Measurements from ENCODE around the gene KCNIP4. TPM values are rescaled to one million over a fixed set of nuclear protein-coding genes. Genes with fewer than 3 reads are reported as not detected.

KCNIP4 gene
- total and polyA plus RNA-seq, 2 of the 4 experiments (the other 2 are of a cell fraction): not detected

- no peaks in the 10 kb centered on the region for H3K79me1 ChIP-seq (ENCODE audit: low read depth in 1 of 2, low read length in 2 of 2)
- POLR2A ChIA-PET (ENCODE audit: unreplicated experiment): no interaction called here
- H4K8ac ChIP-seq (ENCODE audit: low read depth in 2 of 2, low read length in 2 of 2): no peak overlapping the region
- no peak overlapping the region for H3K56ac ChIP-seq (ENCODE audit: extremely low read depth, insufficient read depth, low read length)
- no TSS peak for BruUV-seq (replicated peaks)
- H3K9me3 ChIP-seq (ENCODE audit: control insufficient read depth, insufficient read depth, low read length): peaks cover 17% of the 10 kb centered on the region
- TF ChIP-seq NFE2L2 (IDR thresholded peaks at IDR 0.05; ENCODE audit: low read depth, low read length) (no peak), MXI1 (IDR thresholded peaks at IDR 0.05; ENCODE audit: borderline replicate concordance, low read depth, low read length) (no peak), ELK1 (IDR thresholded peaks at IDR 0.05; ENCODE audit: borderline replicate concordance, low read depth, low read length) (no peak), RFX5 (IDR thresholded peaks at IDR 0.05; ENCODE audit: low read depth, low read length) (no peak), MAFK (IDR thresholded peaks at IDR 0.05; ENCODE audit: low read depth, low read length) (no peak), MAZ (IDR thresholded peaks at IDR 0.05; ENCODE audit: borderline replicate concordance, low read depth, low read length) (no peak), CTCF (conservative IDR thresholded peaks at IDR 0.05; ENCODE audit: low read depth, low read length) (no peak), USF2 (IDR thresholded peaks at IDR 0.05; ENCODE audit: low read depth, low read length) (no peak), POLR2A (IDR thresholded peaks at IDR 0.05; ENCODE audit: low read depth, low read length) (no peak), CEBPB (IDR thresholded peaks at IDR 0.05; ENCODE audit: low read depth, low read length) (no peak), RAD21 (IDR thresholded peaks at IDR 0.05; ENCODE audit: low read length) (no peak), FOS (IDR thresholded peaks at IDR 0.05; ENCODE audit: low read depth, low read length) (no peak), SMC3 (IDR thresholded peaks at IDR 0.05; ENCODE audit: low read depth, low read length) (no peak), BHLHE40 (IDR thresholded peaks at IDR 0.05; ENCODE audit: low read depth, low read length) (no peak), RCOR1 (IDR thresholded peaks at IDR 0.05; ENCODE audit: insufficient replicate concordance, low read length) (no peak), CHD1 (IDR thresholded peaks at IDR 0.05; ENCODE audit: low read depth, low read length) (no peak)
- intact Hi-C loops (cut with micrococcal nuclease): no loop called here
- WGBS, 2 experiments (ENCODE audit: extremely low coverage in 2 of 2, insufficient read length in 1 of 2): no CpG with 5 or more reads among the region's 1 CpG
- H3K4me3 ChIP-seq (ENCODE audit: insufficient read depth, low read depth, low read length): no peak overlapping the region
- in situ Hi-C loops (cut with MboI; ENCODE audit: low sequenced_read_pairs): no loop called here
- no peak overlapping the region for H3K4me2 ChIP-seq (ENCODE audit: low read depth, low read length)
- no peak overlapping the region for H3K23ac ChIP-seq (ENCODE audit: low read depth, low read length)
- H2AK9ac ChIP-seq (replicated peaks; ENCODE audit: low read depth, low read length, poor library complexity): no peak overlapping the region
- no peak overlapping the region for H4K5ac ChIP-seq (ENCODE audit: low read depth, low read length)
- H2AK5ac ChIP-seq (ENCODE audit: low read depth, low read length): no peak overlapping the region
- H2AFZ ChIP-seq (replicated peaks; ENCODE audit: low read length, poor library complexity): no peak overlapping the region
- H3K9ac ChIP-seq (ENCODE audit: low read depth, low read length): no peak overlapping the region
- CTCF ChIA-PET: no interaction called here
- no peaks in the 10 kb centered on the region for H3K27me3 ChIP-seq (ENCODE audit: control insufficient read depth, insufficient read depth, low read length)
- no peak overlapping the region for H2BK5ac ChIP-seq (ENCODE audit: low read depth, low read length, poor library complexity, severe bottlenecking)
- dilution Hi-C loops (cut with HindIII; ENCODE audit: low sequenced_read_pairs, unreplicated experiment): no loop called here
- no peak overlapping the region for H3K4ac ChIP-seq (ENCODE audit: low read depth, low read length)
- H3K18ac ChIP-seq (ENCODE audit: low read depth, low read length): no peak overlapping the region
- no peak overlapping the region for H2BK20ac ChIP-seq (ENCODE audit: low read depth, low read length)
- H3K27ac ChIP-seq (ENCODE audit: insufficient read depth, low read length): no peak overlapping the region
- H3K36me3 ChIP-seq (ENCODE audit: control insufficient read depth, insufficient read depth, low read length): no peaks in the 10 kb centered on the region
- no peak for ATAC-seq (ENCODE audit: low read depth)
- no peaks in the 10 kb centered on the region for H4K20me1 ChIP-seq (ENCODE audit: insufficient read depth, low read length)
- no peak overlapping the region for H2BK15ac ChIP-seq (ENCODE audit: low read depth, low read length)
- H4K91ac ChIP-seq (ENCODE audit: insufficient read depth, low read depth, low read length): no peak overlapping the region
- no peak for DNase-seq
- H3K14ac ChIP-seq (replicated peaks; ENCODE audit: low read depth, low read length): no peak overlapping the region
- H3K9me1 ChIP-seq (ENCODE audit: insufficient read depth, low read length): no peaks in the 10 kb centered on the region
- H2BK120ac ChIP-seq (ENCODE audit: low read depth, low read length): no peak overlapping the region
- no peaks in the 10 kb centered on the region for H3K4me1 ChIP-seq (ENCODE audit: control insufficient read depth, insufficient read depth, low read length)
These were observed 881.2 kb downstream of the KCNIP4 start for GRCh38 chr4:21067351-21067750.
